HEK293 (cell line): ENCODE data around the gene ADI1.

Experiments used
- CTCF ChIA-PET: fragments of 350-600 bp; formaldehyde crosslinking; extraction: SDS; loops from one replicate; lab custom pipeline; 2021; ENCODE audit warnings: antibody characterized with exemption; lab: Yijun Ruan, JAX
- POLR2A ChIA-PET: fragments of 300-600 bp; formaldehyde crosslinking; extraction: SDS; loops from one replicate; lab custom pipeline; 2020; ENCODE audit warnings: antibody characterized with exemption, inconsistent platforms; lab: Yijun Ruan, JAX
- H3K27ac ChIP-seq: fragments of 200-500 bp; sonication (Bioruptor generic); 2 replicates; pipeline ENCODE4 v1.5.1; 2014; ENCODE audit warnings: low read depth, low read length, control low read depth, inconsistent platforms; ENCODE audit errors: extremely low read depth
- H3K36me3 ChIP-seq, 2 experiments: fragments of 200-500 bp in 1 of 2; sonication (Bioruptor generic) in 1 of 2; 1 replicate in 1 of 2; 2 replicates in 1 of 2; pipeline ENCODE4 v1.5.1; 2014 to 2017; ENCODE audit warnings: inconsistent platforms in 2 of 2, low read length in 2 of 2; ENCODE audit not compliant: control insufficient read depth in 2 of 2, insufficient read depth in 1 of 2
- H3K4me1 ChIP-seq: fragments of 200-500 bp; sonication (Bioruptor generic); 2 replicates; pipeline ENCODE4 v1.5.1; 2014; ENCODE audit warnings: mild to moderate bottlenecking, low read length, inconsistent platforms; ENCODE audit not compliant: control insufficient read depth, insufficient read depth
- H3K4me3 ChIP-seq: 2 replicates; pipeline ENCODE4 v1.5.1; 2011; ENCODE audit warnings: low read depth, mild to moderate bottlenecking, control low read depth, low read length, moderate library complexity
- H3K9me3 ChIP-seq: fragments of 200-500 bp; sonication (Bioruptor generic); 2 replicates; pipeline ENCODE4 v1.5.1; 2014; ENCODE audit warnings: low read depth, low read length, inconsistent platforms; ENCODE audit not compliant: control insufficient read depth, insufficient read depth
- FEZF1 ChIP-seq: fragments of 450-650 bp; formaldehyde crosslinking; IDR thresholded peaks from 2 replicates; pipeline ENCODE4 v1.5.1; 2016; ENCODE audit warnings: missing biosample characterization, missing genetic modification characterization
- GLIS1 ChIP-seq: fragments of 450-650 bp; formaldehyde crosslinking; IDR thresholded peaks from 2 replicates; pipeline ENCODE4 v1.5.1; 2016; ENCODE audit warnings: missing biosample characterization, missing genetic modification characterization
- MYNN ChIP-seq: fragments of 450-650 bp; formaldehyde crosslinking; IDR thresholded peaks from 2 replicates; pipeline ENCODE4 v1.5.1; 2016; ENCODE audit warnings: missing biosample characterization, missing genetic modification characterization, borderline replicate concordance
- MZF1 ChIP-seq: fragments of 450-650 bp; formaldehyde crosslinking; IDR thresholded peaks from 2 replicates; pipeline ENCODE4 v1.5.1; 2017; ENCODE audit warnings: missing biosample characterization, missing genetic modification characterization, borderline replicate concordance
- YY1 ChIP-seq: fragments of 450-650 bp; formaldehyde crosslinking; IDR thresholded peaks from 2 replicates; pipeline ENCODE4 v1.5.1; 2018; ENCODE audit warnings: missing biosample characterization, missing genetic modification characterization
- ZBTB8A ChIP-seq: fragments of 450-650 bp; formaldehyde crosslinking; IDR thresholded peaks from 2 replicates; pipeline ENCODE4 v1.5.1; 2016; ENCODE audit warnings: missing biosample characterization, missing genetic modification characterization
- ZFP37 ChIP-seq: fragments of 450-650 bp; formaldehyde crosslinking; IDR thresholded peaks from 2 replicates; pipeline ENCODE4 v1.5.1; 2016; ENCODE audit warnings: missing biosample characterization, missing genetic modification characterization
- ZFP41 ChIP-seq: fragments of 450-650 bp; formaldehyde crosslinking; IDR thresholded peaks from 2 replicates; pipeline ENCODE4 v1.5.1; 2016; ENCODE audit warnings: missing biosample characterization, missing genetic modification characterization, borderline replicate concordance
- ZNF10 ChIP-seq: fragments of 450-650 bp; formaldehyde crosslinking; IDR thresholded peaks from 2 replicates; pipeline ENCODE4 v1.5.1; 2017; ENCODE audit warnings: missing biosample characterization, missing genetic modification characterization
- ZNF121 ChIP-seq: fragments of 450-650 bp; formaldehyde crosslinking; IDR thresholded peaks from 2 replicates; pipeline ENCODE4 v1.5.1; 2016; ENCODE audit warnings: missing biosample characterization, missing genetic modification characterization
- ZNF155 ChIP-seq: fragments of 450-650 bp; formaldehyde crosslinking; IDR thresholded peaks from 2 replicates; pipeline ENCODE4 v1.5.1; 2016; ENCODE audit warnings: missing biosample characterization, missing genetic modification characterization
- ZNF416 ChIP-seq: fragments of 450-650 bp; formaldehyde crosslinking; IDR thresholded peaks from 2 replicates; pipeline ENCODE4 v1.5.1; 2016; ENCODE audit warnings: missing biosample characterization, missing genetic modification characterization
- ZNF529 ChIP-seq: fragments of 450-650 bp; formaldehyde crosslinking; IDR thresholded peaks from 2 replicates; pipeline ENCODE4 v1.5.1; 2017; ENCODE audit warnings: missing genetic modification characterization, missing biosample characterization; ENCODE audit not compliant: insufficient replicate concordance
- ZNF571 ChIP-seq: fragments of 450-650 bp; formaldehyde crosslinking; IDR thresholded peaks from 2 replicates; pipeline ENCODE4 v1.5.0; 2017; ENCODE audit warnings: missing biosample characterization, missing genetic modification characterization
- ZNF585B ChIP-seq: fragments of 450-650 bp; formaldehyde crosslinking; IDR thresholded peaks from 2 replicates; pipeline ENCODE4 v1.5.1; 2016; ENCODE audit warnings: missing biosample characterization, missing genetic modification characterization
- ZNF626 ChIP-seq: fragments of 450-650 bp; sonication (Bioruptor Pico); formaldehyde crosslinking; IDR thresholded peaks from 2 replicates; pipeline ENCODE4 v1.5.1; 2018; ENCODE audit warnings: missing biosample characterization, missing genetic modification characterization, inconsistent platforms
- TF ChIP-seq, protein P1 (sequence below): fragments of 450-650 bp; IDR thresholded peaks from 2 replicates; pipeline ENCODE4 v1.5.1; 2018; ENCODE audit warnings: missing biosample characterization, mild to moderate bottlenecking, missing genetic modification characterization
- TF ChIP-seq, protein P2 (sequence below): fragments of 450-650 bp; formaldehyde crosslinking; IDR thresholded peaks from 2 replicates; pipeline ENCODE4 v1.5.1; 2017; ENCODE audit warnings: missing biosample characterization, missing genetic modification characterization
- TF ChIP-seq, protein P3 (sequence below): fragments of 450-650 bp; formaldehyde crosslinking; IDR thresholded peaks from 2 replicates; pipeline ENCODE4; 2016; ENCODE audit warnings: missing biosample characterization, missing genetic modification characterization

ADI1 gene

DNA sequence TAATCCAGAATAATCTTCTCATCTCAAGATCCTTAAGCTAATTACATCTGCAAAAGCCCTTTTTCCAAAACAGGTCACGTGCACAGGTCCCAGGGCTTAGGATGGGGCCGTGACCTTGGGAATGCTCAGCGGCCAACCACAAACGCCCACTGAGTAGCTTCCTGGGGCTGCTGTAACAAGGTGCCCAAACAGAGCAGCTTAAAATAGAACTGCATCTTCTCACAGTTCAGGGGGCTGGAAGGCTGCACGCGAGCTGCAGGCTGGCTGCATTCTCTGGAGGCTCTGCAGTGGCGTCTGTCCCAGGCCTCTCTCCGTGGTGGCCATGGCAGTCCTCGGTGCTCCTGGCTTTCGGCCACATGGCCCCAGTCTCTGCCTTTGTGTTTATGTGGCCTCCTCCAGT lies 31.9 kb downstream of the ADI1 start:
- no peaks in the 10 kb centered on the region for H3K4me1 ChIP-seq
- ChIA-PET CTCF (interaction anchor here (0.7 kb wide), 1 partner anchor 11 kb away, joined by 3 read pairs; no protein-coding TSS in a partner anchor), POLR2A (no interaction called here)

DNA sequence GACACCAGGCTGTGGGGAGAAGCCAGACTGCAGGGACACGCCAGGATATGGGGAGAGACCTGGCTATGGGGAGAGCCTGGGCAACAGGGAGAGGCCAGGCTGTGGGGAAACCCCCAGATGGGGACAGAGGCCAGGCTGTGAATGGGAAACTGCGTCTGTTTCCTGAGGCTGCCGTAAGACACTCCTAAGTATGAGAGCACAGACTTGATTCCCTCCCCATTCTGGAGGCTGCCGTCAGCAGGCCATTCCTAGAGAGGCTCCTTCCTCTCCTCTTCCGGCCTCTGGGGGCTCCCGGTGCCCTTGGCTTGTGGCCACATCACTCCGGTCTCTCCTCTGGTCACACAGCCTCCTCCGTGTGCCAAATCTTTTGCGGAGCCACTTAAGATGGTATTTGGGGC lies 32.3 kb downstream of the ADI1 start:
- Histone ChIP-seq H3K4me3 (no peak overlapping the region), H3K4me1 (no peaks in the 10 kb centered on the region), H3K27ac (no peak overlapping the region), H3K36me3 (no peaks in the 10 kb centered on the region), H3K9me3 (no peaks in the 10 kb centered on the region)
- no peak for TF ChIP-seq MZF1 (tag by site-specific recombination)
- no peak for TF ChIP-seq ZNF571 (tag by site-specific recombination)
- no peak for TF ChIP-seq ZNF585B (tag by site-specific recombination)
- TF ChIP-seq YY1: no peak
- TF ChIP-seq ZNF626 (tag by site-specific recombination): no peak
- TF ChIP-seq, protein P1, sequence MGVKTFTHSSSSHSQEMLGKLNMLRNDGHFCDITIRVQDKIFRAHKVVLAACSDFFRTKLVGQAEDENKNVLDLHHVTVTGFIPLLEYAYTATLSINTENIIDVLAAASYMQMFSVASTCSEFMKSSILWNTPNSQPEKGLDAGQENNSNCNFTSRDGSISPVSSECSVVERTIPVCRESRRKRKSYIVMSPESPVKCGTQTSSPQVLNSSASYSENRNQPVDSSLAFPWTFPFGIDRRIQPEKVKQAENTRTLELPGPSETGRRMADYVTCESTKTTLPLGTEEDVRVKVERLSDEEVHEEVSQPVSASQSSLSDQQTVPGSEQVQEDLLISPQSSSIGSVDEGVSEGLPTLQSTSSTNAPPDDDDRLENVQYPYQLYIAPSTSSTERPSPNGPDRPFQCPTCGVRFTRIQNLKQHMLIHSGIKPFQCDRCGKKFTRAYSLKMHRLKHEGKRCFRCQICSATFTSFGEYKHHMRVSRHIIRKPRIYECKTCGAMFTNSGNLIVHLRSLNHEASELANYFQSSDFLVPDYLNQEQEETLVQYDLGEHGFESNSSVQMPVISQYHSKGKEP (tag by site-specific recombination): no peak
- TF ChIP-seq ZNF155 (tag by site-specific recombination): no peak
- TF ChIP-seq GLIS1 (tag by site-specific recombination): no peak
- no peak for TF ChIP-seq MYNN (tag by site-specific recombination)
- CTCF ChIA-PET: interaction anchor here (0.7 kb wide), 1 partner anchor 11 kb away, joined by 3 read pairs; no protein-coding TSS in a partner anchor
- POLR2A ChIA-PET: no interaction called here

More for the DNA sequence above, 31.9 kb downstream of the ADI1 start:
- H3K27ac ChIP-seq: no peak overlapping the region
- H3K9me3 ChIP-seq: no peaks in the 10 kb centered on the region
- no peak overlapping the region for H3K4me3 ChIP-seq
- no peaks in the 10 kb centered on the region for H3K36me3 ChIP-seq
- TF ChIP-seq ZFP41 (tag by site-specific recombination) (no peak), ZNF416 (tag by site-specific recombination) (no peak), ZFP37 (tag by site-specific recombination) (no peak), ZNF529 (tag by site-specific recombination) (no peak), ZNF121 (tag by site-specific recombination) (no peak), FEZF1 (tag by site-specific recombination) (no peak), ZBTB8A (tag by site-specific recombination) (no peak), ZNF10 (tag by site-specific recombination) (no peak)
- TF ChIP-seq, protein P2, sequence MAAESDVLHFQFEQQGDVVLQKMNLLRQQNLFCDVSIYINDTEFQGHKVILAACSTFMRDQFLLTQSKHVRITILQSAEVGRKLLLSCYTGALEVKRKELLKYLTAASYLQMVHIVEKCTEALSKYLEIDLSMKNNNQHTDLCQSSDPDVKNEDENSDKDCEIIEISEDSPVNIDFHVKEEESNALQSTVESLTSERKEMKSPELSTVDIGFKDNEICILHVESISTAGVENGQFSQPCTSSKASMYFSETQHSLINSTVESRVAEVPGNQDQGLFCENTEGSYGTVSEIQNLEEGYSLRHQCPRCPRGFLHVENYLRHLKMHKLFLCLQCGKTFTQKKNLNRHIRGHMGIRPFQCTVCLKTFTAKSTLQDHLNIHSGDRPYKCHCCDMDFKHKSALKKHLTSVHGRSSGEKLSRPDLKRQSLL (tag by site-specific recombination): no peak
- TF ChIP-seq, protein P3, sequence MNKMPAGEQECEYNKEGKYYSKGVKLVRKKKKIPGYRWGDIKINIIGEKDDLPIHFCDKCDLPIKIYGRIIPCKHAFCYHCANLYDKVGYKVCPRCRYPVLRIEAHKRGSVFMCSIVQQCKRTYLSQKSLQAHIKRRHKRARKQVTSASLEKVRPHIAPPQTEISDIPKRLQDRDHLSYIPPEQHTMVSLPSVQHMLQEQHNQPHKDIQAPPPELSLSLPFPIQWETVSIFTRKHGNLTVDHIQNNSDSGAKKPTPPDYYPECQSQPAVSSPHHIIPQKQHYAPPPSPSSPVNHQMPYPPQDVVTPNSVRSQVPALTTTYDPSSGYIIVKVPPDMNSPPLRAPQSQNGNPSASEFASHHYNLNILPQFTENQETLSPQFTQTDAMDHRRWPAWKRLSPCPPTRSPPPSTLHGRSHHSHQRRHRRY (tag by site-specific recombination): no peak
